ENCODE measurements around the gene GRIK1. TPM values are rescaled to one million over a fixed set of nuclear protein-coding genes. Genes with fewer than 3 reads are reported as not detected.

The GRIK1 gene
- total RNA-seq, 2 donors from 2014 or later = 0.21 TPM; not detected in 1

- Histone ChIP-seq H3K4me3 (no peak overlapping the region), H3K27me3 (replicated peaks; ENCODE audit: insufficient read depth) (no peaks in the 10 kb centered on the region), H3K9me3 (no peaks in the 10 kb centered on the region), H3K36me3 (no peaks in the 10 kb centered on the region), H3K27ac (no peak overlapping the region), H3K4me1 (ENCODE audit: control insufficient read depth in 1 of 2, low read depth in 2 of 2) (peaks cover 0 to 6% of the 10 kb centered on the region in 2 donors)
- ATAC-seq (ENCODE audit: insufficient number of reproducible peaks, low FRiP score, low read depth) (no peak), DNase-seq (ENCODE audit: low spot score) (no peak)
- TF ChIP-seq CTCF (IDR thresholded peaks at IDR 0.05) = no peak
These were observed 12.1 kb upstream of the GRIK1 start for GRCh38 chr21:29951911-29952310.

- no peak for TF ChIP-seq CTCF (IDR thresholded peaks at IDR 0.05)
- Histone ChIP-seq H3K4me3 (no peak overlapping the region), H3K36me3 (no peaks in the 10 kb centered on the region), H3K9me3 (no peaks in the 10 kb centered on the region), H3K27ac (no peak overlapping the region), H3K4me1 (ENCODE audit: control insufficient read depth in 1 of 2, low read depth in 2 of 2) (peaks cover 0 to 6% of the 10 kb centered on the region in 2 donors), H3K27me3 (replicated peaks; ENCODE audit: insufficient read depth) (no peaks in the 10 kb centered on the region)
- ATAC-seq (ENCODE audit: insufficient number of reproducible peaks, low FRiP score, low read depth) (no peak), DNase-seq (ENCODE audit: low spot score) (no peak)
These were observed 10.2 kb upstream of the GRIK1 start for GRCh38 chr21:29949991-29950390.

GRCh38 chr21:29947119-29947518, 7.3 kb upstream of the GRIK1 start:
- Histone ChIP-seq H3K36me3 (no peaks in the 10 kb centered on the region), H3K9me3 (no peaks in the 10 kb centered on the region), H3K27ac (no peak overlapping the region), H3K4me3 (no peak overlapping the region), H3K4me1 (ENCODE audit: control insufficient read depth in 1 of 2, low read depth in 2 of 2) (no peaks in the 10 kb centered on the region), H3K27me3 (replicated peaks; ENCODE audit: insufficient read depth) (no peaks in the 10 kb centered on the region)
- ATAC-seq (ENCODE audit: insufficient number of reproducible peaks, low FRiP score, low read depth) = no peak
- TF ChIP-seq CTCF (IDR thresholded peaks at IDR 0.05) = no peak
- no peak for DNase-seq (ENCODE audit: low spot score)

DNA sequence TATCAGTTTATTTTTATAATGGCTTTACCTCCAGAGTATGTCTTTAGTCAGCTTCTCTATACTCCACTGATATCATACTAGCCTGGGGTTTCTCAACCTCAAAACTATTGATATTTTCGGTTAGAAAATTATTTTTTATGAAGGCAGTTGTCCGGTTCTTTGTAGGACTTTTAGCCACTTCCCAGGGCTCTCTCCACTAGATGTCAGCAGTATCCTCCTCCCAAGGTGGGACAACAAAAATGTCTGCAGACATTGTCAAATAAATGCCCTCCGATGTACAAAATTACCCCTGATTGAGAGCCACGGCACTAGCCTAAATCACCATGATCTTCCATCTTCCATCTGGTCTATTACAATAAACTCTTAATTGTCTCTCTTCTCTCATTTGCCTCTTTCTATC, 4.1 kb upstream of the GRIK1 start:
- peaks cover 0 to 9% of the 10 kb centered on the region in 2 donors for H3K4me1 ChIP-seq (ENCODE audit: control insufficient read depth in 1 of 2, low read depth in 2 of 2)
- DNase-seq (ENCODE audit: low spot score) (no peak), ATAC-seq (ENCODE audit: insufficient number of reproducible peaks, low FRiP score, low read depth) (no peak)
- H3K27ac ChIP-seq = no peak overlapping the region
- no peaks in the 10 kb centered on the region for H3K27me3 ChIP-seq (replicated peaks; ENCODE audit: insufficient read depth)
- no peak for TF ChIP-seq CTCF (IDR thresholded peaks at IDR 0.05)
- no peaks in the 10 kb centered on the region for H3K9me3 ChIP-seq
- no peak overlapping the region for H3K4me3 ChIP-seq
- H3K36me3 ChIP-seq = no peaks in the 10 kb centered on the region

GRCh38 chr21:29942034-29942433, 2.2 kb upstream of the GRIK1 start:
- no peak overlapping the region for H3K4me3 ChIP-seq
- no peaks in the 10 kb centered on the region for H3K36me3 ChIP-seq
- TF ChIP-seq CTCF (IDR thresholded peaks at IDR 0.05) = no peak
- H3K27ac ChIP-seq = no peak overlapping the region
- no peak for ATAC-seq (ENCODE audit: insufficient number of reproducible peaks, low FRiP score, low read depth)
- no peaks in the 10 kb centered on the region for H3K9me3 ChIP-seq
- H3K27me3 ChIP-seq (replicated peaks; ENCODE audit: insufficient read depth) = no peaks in the 10 kb centered on the region
- DNase-seq (ENCODE audit: low spot score) = no peak
- peaks cover 0 to 9% of the 10 kb centered on the region in 2 donors for H3K4me1 ChIP-seq (ENCODE audit: control insufficient read depth in 1 of 2, low read depth in 2 of 2)

Measured in thoracic aorta (tissue), 2 donors.